Renal cortex interstitium (tissue), 11 donors: ENCODE results near the gene SOX10. TPM values are rescaled to one million over a fixed set of nuclear protein-coding genes. Genes with fewer than 3 reads are reported as not detected.
A peak's percentile ranks its signal among the peaks of the same experiment; 100 is the strongest.
"Not testable (repeated sequence)": the region's sequence is repeated elsewhere in the genome, so short reads cannot be mapped to it uniquely, and the experiment has no call there.

Experiments
- DNase-seq, 11 donors: peaks; one replicate each; pipeline ENCODE4 v3.0.0-alpha.2; 2013; ENCODE audit warnings: low read depth in 9 of 11, low spot score in 4 of 11; ENCODE audit errors: extremely low read depth in 1 of 11
- polyA plus RNA-seq, 3 donors: library from polyadenylated mRNA; unstranded; fragments of 120-200 nt; gene quantifications; one replicate each; pipeline ENCODE4 v1.2.1, GENCODE V29; 2013; ENCODE audit not compliant: insufficient read length in 3 of 3

Gene SOX10
- polyA plus RNA-seq, 3 donors: 0.70 to 1.3 (median 0.79) TPM

DNA sequence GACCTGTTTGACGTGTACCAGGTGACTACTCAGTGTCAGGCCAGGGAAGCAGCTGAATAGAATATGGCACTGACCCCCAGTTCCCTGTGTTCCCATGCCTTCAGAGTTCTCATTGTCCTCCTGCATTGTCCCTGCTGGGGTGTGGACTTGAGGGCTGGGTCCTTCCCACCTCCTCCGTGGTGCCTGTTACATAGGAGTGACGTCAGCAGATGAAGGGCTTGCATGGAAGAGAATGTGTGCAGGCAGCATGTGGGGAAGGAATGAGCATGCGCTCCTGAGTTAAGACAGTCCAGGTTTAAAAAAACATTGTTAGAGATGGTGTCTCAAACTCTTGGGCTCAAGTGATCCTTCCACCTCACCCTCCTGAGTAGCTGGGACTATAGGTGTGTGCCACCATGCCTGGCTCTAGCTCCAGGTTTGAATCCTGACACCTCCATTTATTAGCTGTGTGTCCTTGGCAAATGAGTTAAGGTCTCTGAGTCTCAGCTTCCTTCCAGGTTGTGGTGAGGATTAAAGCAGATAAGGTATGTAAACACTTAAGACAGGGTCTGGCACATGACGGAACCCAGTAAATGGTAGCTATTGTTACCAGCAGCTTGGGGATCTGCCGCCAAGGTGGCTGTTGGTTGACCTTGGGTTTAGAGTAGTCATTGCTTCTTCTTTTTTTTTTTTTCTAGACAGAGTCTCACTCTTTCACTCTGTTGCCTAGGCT, 7.5 kb upstream of the SOX10 start:
- no peak for DNase-seq

DNA sequence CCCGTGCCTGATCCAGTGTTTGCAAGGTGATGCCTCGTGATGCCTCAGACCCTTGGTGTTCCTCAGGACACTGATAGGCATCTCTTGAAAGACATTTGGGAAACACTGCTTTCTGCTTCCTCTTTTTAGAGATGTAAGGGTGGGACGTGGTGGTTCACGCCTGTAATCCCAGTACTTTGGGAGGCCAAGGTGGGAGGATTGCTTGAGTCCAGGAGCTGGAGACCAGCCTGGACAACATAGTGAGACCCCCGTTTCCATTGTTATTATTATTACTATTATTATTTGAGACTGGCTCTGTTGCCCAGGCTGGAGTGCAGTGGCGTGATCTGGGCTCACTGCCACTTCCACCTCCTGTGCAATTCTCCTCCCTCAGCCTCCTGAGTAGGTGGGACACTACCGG, 6.5 kb upstream of the SOX10 start:
- DNase-seq: no peak

DNA sequence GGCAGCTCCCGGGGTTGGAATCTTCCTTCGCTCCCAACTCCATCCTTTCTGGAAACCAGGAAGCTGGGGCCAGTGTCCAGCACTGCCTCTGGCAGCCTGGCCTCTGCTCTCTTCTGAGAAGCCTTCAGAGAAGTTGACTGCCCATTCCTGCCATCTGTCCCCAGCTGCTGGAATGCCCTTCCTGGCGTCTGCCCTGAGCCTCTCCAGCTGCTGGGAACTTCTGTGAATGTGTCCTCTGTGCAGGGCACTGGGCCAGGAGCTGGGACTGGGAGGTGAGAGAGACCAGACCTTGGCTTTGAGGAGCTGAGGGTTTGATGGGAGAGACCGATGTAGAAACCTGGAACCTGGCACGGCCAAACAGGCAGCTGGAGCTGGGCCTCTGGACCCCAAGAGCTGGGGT, 5.9 kb upstream of the SOX10 start:
- DNase-seq: no peak

DNA sequence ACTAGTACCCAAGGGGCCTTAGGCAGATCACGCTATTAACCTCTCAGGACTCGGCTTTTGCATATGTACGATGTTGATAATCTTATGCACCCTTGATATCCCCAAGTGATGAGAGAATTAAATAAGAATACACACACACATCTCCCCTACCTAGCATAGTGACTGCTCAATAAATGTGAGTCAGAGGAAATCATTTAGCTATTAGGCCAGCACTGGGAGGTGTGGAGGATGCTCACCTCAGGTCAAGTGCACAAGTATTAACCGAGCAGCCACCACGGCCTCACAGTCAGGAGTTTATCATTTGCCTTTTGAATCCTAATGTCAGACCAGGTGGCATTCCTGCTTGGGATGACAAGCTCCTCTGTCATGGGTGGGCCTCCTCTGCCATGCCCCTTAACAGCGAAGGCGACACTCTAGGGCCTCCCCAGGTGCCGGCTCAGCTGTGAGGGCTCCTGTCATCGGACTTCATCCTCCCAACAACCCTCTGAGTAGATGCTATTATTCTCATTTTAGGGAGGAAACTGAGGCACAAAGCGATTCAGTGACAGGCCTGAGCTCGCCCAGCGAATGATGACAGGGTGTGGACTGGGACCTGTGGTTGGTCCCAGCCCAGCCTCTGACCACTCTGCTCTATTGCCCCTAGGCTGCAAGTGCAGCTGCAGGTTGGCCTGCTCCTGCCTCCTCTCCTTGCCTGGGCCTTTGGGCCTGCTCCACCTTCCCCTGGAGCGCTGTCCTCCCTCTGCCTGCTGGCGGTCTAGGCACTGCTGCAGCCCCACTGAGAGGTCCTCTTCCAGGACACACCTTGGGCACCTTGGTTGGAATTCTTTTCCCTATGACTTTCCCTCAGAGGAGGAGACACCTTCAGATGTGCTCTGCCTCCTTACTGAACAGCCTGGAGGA, 5.0 kb upstream of the SOX10 start:
- no peak for DNase-seq

DNA sequence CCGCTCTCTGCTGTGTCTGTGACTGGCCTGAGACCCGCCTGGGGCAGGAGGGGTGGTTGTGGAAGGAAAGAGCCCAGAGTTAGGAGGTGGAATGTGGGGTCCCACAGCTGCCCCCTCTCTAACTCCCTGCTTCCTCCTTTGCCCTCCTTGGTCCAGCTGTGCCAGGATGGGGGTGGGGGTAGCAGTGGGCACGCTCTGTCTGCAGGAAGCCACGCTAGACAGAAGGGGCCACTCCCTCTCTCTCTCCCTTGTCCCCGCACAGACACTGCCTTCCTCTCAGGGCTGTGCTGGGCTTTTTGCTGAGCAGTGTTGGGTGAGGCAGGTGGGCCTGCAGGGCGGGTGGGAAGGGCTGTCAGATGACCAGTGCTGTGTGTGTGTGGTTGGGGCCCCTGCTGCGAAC, 2.0 kb upstream of the SOX10 start:
- no peak for DNase-seq

DNA sequence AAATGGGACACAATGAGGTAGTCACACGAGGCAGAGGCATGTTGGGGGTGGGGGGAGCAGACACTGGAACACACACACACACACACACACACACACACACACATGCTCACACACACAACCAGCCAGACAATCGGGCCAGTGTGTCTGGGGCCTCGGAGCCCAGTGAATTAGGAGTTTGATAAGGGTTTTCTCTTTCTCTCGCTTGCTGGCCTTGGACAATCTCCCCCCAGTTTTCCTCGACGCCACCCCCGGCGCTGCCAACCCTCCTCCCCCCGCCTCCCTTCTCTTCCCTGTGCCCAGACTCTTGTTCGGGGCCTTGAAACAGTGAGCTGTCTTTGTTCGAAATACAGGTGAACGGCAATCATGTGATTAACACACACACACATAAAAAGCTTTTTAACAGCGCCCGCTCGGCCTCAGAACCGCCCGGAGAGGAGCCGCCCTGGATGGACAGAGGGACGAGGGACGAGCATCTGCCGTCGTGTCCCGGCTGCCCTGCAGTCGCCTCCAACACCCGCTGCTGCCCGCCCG, 1.5 kb upstream of the SOX10 start:
- DNase-seq: no peak

DNA sequence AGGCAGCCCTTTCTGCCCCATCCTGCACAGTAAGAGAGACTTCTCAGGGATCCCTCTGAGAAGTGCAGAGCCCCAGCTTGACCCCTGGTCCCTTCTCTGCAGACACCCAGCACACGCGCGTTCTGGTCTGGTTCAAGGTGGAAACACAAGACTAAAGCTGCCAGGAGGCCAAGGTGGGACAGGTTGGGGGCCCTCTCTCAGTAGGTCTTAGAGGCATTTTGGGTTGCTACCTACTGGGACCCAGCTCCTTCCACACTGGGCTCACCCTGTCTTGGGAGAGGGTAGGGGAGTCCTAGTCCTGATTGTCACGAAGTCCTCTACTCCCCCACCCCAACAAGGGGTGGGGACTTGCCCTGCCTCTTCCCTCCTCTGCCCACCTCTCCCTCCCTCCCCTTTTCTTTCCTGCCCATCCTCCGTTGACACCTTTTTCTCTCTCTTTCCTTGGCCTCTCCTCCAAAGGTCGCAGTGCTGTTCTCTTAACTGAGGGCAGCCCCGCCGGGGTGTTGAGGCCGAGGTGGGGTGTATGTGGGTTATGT, 763 bp upstream of the SOX10 start:
- DNase-seq: no peak

DNA sequence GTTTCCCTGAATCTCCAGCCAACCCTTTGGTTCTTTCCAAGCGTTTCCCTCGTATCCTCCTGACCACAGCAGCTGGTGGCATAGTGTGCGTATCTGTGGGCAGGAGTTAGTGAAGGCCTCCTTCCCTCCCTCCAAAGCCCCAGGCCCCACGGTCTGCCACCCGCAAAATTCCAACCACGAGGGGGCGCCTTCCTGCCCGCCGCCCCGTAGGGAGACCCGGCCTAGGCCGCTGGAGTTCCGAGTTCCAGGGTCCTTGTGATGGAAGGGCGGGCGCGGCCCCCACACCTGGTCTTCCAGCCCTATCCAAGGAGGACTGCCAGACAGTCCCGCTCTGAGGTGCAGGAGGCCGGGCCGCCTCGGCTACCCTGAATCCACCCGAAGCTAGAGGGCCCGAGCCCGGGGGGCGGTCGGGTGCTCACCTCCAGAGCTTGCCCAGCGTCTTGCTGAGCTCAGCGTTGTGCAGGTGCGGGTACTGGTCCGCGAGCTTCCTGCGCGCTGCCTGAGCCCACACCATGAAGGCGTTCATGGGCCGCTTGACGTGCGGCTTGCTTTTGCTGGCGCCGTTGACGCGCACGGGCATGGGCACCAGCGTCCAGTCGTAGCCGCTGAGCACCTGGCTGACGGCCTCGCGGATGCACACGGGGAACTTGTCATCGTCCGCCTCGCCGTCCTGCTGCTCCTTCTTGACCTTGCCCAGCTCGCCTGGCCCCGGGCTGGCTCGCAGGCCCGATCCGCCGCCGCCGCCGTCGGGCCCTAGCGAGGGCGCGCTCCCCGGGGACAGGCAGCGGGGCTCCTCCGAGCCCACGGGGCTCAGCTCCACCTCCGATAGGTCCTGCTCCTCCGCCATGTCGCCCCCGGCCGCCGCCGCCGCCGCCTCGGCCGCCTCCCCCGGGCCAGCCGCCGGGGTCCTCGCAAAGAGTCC, 1.2 kb downstream of the SOX10 start:
- DNase-seq: peak in 2 of 11 donors; percentile 7 to 13

DNA sequence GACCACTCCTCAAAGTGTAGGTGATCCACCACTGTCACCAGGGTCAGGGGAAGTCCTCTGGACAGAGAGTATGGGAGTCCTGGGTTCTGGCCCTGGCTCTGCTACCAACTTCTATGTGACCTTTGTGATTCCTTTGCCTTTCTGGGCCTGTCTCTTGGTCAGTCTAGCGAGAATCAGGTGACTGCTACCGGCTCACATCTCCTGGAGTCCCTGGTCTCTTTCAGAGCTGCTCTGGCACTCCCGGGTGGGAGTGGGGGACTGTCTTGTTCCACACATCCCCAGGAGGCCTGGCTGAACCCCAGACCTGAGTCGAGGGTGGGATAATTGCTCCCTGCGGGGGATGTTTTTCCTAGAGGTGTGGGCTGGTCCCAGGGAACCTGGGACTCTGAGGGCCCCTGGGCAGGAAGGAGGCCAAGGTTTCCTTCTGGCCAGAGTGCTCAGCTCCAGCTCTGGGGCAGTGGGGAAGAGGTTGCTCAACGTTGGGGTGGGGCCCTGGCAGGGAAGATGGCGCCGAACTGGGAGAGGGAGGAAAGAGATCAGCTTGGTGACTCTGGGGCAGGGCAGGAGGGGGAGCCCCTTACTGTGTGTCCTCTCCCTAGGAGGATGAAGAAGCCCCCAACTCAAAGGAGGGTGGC, 2.1 kb downstream of the SOX10 start:
- no peak for DNase-seq

DNA sequence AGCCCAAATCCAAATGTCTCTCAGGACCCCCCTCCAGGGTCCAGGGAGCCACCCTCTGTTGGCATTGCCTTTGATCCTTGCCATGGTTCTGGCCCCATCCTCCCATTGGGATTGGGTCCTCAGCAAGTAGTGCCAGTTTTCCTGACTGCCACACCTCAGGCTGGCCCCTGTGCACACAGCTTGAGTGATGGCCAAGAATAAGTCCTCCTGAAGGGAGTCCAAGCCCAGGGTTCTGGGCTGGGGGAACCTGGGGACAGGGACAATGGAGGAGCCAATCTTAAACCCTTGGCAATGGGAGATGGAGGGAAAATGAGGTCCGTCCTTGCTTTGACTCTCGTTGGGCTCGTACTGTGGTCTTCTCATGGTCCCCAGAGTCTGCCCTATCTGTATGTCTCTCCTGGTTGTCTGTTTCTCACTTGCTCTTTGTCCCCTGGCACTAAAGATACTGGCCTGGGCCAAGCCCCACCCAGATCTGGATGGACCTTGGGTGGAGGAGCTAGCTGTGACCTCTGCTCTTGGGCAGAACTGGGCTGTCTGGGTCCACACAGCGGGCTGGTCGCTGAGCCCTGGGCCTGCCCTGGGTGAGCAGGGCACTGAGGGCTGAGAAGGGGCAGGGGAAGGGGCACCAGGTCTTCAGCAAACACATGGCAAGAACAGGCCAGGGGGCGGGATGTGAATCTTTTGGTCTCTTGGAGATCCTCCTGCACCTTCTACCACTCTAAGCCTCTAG, 2.9 kb downstream of the SOX10 start:
- no peak for DNase-seq

DNA sequence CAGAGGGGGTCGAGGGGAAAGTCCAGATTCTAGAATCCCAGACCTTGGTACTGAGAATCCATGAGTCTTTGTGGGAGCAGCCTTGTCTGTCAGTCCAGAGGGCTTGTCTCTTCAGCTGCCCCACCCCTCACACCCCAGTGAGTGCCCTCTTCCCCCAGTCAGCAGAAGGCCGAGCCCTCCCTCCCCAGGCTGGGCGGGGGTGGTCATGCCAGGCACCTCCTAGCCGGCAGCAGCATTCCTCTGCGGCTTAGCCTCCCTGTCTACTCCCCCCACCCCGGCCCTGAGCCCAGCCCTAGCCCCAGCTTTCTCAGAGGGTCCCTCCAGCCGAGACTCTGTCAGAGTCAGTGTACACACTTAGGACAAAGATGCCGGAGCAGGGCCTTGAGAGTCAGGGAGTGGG, 4.6 kb downstream of the SOX10 start:
- no peak for DNase-seq

DNA sequence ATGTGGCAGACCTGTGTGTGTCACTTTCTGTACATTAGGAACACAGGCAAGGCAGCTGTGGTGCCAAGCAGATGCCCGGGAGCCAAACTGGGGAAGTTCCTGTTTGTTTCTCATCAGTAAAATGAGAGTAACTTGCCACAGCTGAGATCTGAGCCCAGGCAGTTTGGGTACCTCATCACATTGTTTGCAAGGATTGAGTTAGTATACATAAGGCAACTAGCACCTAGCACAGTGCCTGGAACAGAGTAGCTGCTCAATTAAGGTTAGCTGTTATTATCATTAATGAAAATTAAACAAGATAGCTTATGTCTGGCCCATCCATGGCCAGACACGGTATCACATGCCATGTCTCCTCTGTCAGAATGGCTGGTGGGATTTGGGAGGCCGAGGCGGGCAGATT, 7.8 kb downstream of the SOX10 start:
- no peak for DNase-seq

DNA sequence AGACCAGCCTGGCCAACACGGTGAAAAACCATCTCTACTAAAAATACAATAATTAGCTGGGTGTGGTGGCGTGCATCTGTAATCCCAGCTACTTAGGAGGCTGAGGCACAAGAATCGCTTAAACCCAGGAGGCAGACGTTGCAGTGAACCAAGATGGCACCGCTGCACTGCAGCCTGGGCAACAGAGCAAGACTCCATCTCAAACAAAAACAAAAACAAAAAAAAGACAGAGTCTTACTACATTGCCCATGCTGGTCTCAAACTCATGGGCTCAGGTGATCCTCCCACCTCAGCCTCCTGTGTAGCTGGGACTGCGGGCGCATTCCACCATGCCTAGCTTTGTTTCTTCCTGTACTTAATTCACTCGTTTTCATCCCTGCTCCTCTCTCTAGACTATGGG, 8.3 kb downstream of the SOX10 start:
- DNase-seq: not testable (repeated sequence)

DNA sequence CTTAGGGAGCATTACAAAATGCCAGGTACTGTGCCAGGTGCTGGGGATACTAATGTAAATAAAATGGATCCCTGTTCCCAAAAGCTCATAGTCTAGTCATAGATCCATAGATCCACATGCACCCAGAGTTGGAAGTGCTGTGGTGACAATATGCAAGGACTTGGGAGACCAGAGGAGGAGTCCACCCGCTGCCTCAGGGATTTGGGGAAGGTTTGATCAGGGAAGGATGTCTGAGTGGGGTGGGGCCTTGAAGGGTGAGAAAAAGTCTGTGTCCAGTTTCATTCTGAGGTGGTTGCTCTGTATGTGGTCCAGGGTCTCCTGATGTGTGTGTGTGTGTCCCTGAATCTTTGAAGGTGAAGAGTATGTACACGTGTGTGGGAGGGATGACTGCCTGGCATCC, 9.2 kb downstream of the SOX10 start:
- no peak for DNase-seq

DNA sequence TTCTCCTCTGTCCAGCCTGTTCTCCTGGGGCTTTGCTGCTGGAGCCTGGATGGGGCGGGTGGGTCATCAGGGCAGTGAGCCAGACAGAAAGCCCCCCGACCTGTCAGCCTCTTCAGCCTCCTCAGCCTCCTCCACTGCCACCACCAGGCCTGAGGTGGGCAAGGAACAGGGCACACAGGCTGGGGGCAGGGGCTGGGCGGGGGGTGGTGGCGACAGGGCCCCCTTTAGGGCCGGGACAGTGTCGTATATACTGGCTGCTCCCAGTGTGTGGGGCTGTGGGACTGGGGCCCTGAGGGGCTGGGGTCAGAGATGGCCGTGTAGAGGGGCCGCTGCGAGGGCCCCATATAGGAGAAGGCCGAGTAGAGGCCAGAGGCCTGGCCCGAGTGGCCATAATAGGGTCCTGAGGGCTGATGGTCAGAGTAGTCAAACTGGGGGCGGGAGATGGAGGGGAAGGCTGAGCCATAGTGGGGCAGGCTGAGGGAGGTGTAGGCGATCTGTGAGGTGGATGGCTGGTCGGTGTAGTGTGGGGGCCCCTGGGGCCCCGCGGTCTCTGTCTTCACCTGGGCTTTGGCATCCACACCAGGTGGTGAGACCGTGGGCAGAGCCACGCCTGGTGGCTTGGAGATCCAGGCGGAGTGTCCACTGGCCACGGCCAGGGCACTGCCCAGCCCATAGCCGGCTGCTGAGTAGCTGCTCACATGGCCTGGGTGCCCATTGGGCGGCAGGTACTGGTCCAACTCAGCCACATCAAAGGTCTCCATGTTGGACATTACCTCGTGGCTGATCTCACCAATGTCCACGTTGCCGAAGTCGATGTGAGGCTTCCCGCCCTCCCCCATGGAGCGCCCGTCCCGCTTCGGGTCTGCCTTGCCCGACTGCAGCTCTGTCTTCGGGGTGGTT, 10.8 kb downstream of the SOX10 start:
- DNase-seq: no peak

DNA sequence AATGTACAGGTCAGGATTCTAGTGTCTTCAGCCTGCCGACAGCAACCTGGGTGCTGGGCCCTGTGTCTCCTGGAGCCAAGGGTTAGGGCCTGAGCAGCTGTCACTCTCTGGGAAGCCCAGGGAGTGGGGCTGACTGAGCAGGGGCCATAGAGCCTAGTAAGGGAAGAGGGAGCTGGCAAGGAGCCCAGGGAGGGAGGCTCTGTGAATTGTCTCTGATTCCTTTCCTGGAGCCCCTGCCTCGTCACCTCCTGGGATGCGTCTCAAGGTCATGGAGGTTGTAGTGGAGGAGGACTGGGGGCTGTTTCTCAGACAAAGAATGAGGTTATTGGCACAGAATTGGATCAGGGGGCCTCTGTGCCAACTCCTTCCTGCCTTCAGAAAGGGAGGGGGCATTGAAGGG, 11.8 kb downstream of the SOX10 start:
- no peak for DNase-seq
